DOHH2 (cell line): ENCODE results near the gene SHANK2.

Source experiments
- H3F3A ChIP-seq: fragments of 200-600 bp; sonication (generic), shearing (Covaris generic); 2 replicates; pipeline ENCODE4 v1.6.0; 2016; ENCODE audit warnings: antibody characterized with exemption, mild to moderate bottlenecking; ENCODE audit not compliant: control insufficient read depth, insufficient read depth
- H3K27ac ChIP-seq: fragments of 200-600 bp; sonication (generic); 2 replicates; pipeline ENCODE4 v1.5.1; 2014; ENCODE audit warnings: low read depth, mild to moderate bottlenecking, low read length, moderate library complexity
- H3K27me3 ChIP-seq: fragments of 200-600 bp; sonication (generic); 2 replicates; pipeline ENCODE4 v1.6.1; 2014; ENCODE audit warnings: mild to moderate bottlenecking, low read length, mixed read lengths; ENCODE audit not compliant: control insufficient read depth
- H3K36me3 ChIP-seq: fragments of 200-600 bp; sonication (generic); 2 replicates; pipeline ENCODE4 v1.6.1; 2014; ENCODE audit warnings: mild to moderate bottlenecking, low read length, moderate library complexity, mixed read lengths; ENCODE audit not compliant: control insufficient read depth
- H3K4me1 ChIP-seq: fragments of 200-600 bp; sonication (generic); 2 replicates; pipeline ENCODE4 v1.6.1; 2014; ENCODE audit warnings: mild to moderate bottlenecking, low read length, mixed read lengths; ENCODE audit not compliant: control insufficient read depth
- H3K4me2 ChIP-seq: fragments of 200-600 bp; sonication (generic); 2 replicates; pipeline ENCODE4 v1.6.0; 2014; ENCODE audit warnings: mild to moderate bottlenecking, low read length, moderate library complexity
- H3K4me3 ChIP-seq: fragments of 200-600 bp; sonication (generic); 2 replicates; pipeline ENCODE4 v1.5.1; 2014; ENCODE audit warnings: mild to moderate bottlenecking, low read length, mixed read lengths
- H3K79me2 ChIP-seq: fragments of 200-600 bp; sonication (generic); 2 replicates; pipeline ENCODE4 v1.6.1; 2014; ENCODE audit warnings: mild to moderate bottlenecking, low read length, mixed read lengths; ENCODE audit not compliant: control insufficient read depth
- H3K9me2 ChIP-seq: fragments of 200-600 bp; sonication (generic); replicated peaks from 2 replicates; pipeline ENCODE4 v1.6.1; 2014; ENCODE audit warnings: mild to moderate bottlenecking, low read length, mixed read lengths; ENCODE audit not compliant: control insufficient read depth
- H3K9me3 ChIP-seq: fragments of 200-600 bp; sonication (generic); 2 replicates; pipeline ENCODE4 v1.6.1; 2014; ENCODE audit warnings: antibody characterized with exemption, low read length, mixed read lengths; ENCODE audit not compliant: control insufficient read depth, insufficient read depth
- H4K20me1 ChIP-seq: fragments of 200-600 bp; sonication (generic); 2 replicates; pipeline ENCODE4 v1.6.0; 2014; ENCODE audit warnings: low read depth, mild to moderate bottlenecking, antibody characterized with exemption, low read length, moderate library complexity; ENCODE audit not compliant: control insufficient read depth, insufficient read depth
- EZH2phosphoT487 ChIP-seq: fragments of 200-600 bp; sonication (generic); IDR thresholded peaks from 2 replicates; pipeline ENCODE4 v1.6.1; 2017; ENCODE audit warnings: borderline replicate concordance, mild to moderate bottlenecking, antibody characterized with exemption, low read length, moderate library complexity, mixed read lengths
- TF ChIP-seq, protein P1 (sequence below): fragments of 200-600 bp; sonication (generic); IDR thresholded peaks from one replicate; pipeline ENCODE4 v1.5.1; 2014; ENCODE audit warnings: antibody characterized with exemption, mild to moderate bottlenecking, low read depth, low read length; ENCODE audit not compliant: poor library complexity, severe bottlenecking

SHANK2 gene

DNA sequence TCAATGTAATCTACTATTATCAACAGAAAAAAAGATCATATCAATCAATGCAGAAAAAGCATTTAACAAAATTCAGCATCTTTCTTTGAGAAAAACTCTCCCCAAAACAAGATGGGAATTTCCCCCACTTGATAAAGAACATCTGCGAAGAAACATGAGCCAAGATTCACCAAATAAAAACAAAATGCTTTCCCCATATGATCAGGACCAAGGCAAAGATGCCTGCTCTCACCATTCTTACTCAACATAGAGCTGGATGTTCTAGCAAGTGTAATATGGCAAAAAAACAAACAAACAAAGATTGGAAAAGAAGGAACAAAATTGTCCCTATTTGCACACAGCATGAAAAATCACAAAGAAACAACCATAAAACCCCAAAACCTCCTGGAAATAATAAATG is 23.4 kb downstream of the SHANK2 start:
- no peaks in the 10 kb centered on the region for H4K20me1 ChIP-seq
- peaks cover 14% of the 10 kb centered on the region; the same call in 1 of the 2 replicates for H3K9me3 ChIP-seq
- H3K4me2 ChIP-seq = no peak overlapping the region
- H3K36me3 ChIP-seq = no peaks in the 10 kb centered on the region
- no peaks in the 10 kb centered on the region for H3F3A ChIP-seq
- no peaks in the 10 kb centered on the region for H3K4me1 ChIP-seq
- H3K27ac ChIP-seq = no peak overlapping the region
- no peaks in the 10 kb centered on the region for H3K9me2 ChIP-seq
- TF ChIP-seq, protein P1, sequence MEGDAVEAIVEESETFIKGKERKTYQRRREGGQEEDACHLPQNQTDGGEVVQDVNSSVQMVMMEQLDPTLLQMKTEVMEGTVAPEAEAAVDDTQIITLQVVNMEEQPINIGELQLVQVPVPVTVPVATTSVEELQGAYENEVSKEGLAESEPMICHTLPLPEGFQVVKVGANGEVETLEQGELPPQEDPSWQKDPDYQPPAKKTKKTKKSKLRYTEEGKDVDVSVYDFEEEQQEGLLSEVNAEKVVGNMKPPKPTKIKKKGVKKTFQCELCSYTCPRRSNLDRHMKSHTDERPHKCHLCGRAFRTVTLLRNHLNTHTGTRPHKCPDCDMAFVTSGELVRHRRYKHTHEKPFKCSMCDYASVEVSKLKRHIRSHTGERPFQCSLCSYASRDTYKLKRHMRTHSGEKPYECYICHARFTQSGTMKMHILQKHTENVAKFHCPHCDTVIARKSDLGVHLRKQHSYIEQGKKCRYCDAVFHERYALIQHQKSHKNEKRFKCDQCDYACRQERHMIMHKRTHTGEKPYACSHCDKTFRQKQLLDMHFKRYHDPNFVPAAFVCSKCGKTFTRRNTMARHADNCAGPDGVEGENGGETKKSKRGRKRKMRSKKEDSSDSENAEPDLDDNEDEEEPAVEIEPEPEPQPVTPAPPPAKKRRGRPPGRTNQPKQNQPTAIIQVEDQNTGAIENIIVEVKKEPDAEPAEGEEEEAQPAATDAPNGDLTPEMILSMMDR = no peak
- TF ChIP-seq EZH2phosphoT487 = no peak
- H3K27me3 ChIP-seq = no peaks in the 10 kb centered on the region
- no peaks in the 10 kb centered on the region for H3K79me2 ChIP-seq
- H3K4me3 ChIP-seq = no peak overlapping the region

DNA sequence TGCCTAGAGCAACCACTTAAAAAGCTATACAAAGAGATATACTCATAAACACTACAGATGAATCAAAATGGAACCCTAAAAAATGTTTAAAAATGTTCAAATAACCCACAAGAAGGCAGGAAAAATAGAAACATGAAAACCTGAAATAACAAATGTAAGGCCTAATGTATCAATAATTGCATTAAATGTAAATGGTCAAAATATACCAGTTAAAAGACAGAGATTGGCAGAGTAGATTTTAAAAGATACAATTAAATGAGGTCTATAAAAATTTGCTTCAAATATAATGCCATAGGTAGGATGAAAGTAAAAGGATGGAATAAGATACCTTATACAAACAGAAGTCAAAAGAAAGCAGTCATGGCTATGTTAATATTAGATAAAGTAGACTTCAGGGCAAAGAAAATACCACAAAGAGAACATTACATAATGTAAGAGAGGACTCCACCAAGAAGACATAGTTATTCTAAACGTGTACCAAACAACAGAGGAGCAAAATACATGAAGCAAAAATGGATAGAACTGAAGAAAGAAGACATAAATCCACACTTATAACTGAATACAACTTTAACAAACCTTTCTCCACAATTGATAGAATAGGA is 25.2 kb downstream of the SHANK2 start:
- no peaks in the 10 kb centered on the region for H3K79me2 ChIP-seq
- TF ChIP-seq, protein P1 = no peak
- TF ChIP-seq EZH2phosphoT487 = no peak
- no peaks in the 10 kb centered on the region for H3K27me3 ChIP-seq

DNA sequence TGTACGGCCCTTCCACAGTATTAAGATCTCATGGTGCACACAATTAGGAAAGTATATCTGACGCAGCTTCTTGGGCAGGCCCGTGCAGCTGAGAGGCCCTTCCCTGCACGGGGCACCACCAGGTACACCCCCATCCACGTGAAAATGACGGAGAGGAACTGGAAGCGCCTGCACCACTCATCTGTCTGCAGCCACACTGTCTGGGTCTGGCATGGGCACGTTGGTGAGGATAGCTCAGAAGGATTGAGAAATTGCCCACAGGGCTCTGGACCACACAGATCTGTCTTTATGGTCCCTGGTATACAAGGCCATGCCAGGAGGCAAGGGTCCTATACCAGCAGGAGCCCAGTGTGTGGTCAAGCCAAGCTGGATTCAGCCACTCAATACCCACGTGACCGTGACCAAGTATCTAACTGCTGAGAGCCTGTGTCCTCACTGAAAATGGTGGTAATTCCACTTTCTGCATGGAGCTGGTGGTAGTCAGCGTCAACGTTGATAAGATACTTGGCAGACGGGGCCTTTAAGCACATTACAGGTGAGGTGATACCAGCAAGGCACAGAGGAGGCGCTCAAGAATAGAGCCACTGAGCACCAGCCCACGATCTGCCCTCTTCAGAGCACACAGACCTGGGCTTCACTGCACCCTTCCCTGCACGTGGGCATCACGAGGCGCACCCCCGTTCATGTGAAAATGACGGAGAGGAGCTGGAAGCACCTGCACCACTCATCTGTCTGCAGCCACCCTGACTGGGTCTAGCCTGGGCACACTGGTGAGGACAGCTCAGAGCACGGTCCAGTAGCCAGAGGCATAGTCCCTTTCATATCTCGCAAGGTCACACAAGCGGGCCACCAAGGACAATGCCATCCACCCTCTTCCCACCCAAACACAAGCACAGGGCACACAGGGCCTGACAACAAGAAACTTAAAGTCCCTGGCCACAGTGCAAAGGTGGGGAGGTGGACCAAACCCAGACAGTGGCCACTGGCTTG is 28.4 kb downstream of the SHANK2 start:
- Histone ChIP-seq H3K4me3 (no peak overlapping the region), H3K79me2 (no peaks in the 10 kb centered on the region), H3K36me3 (no peaks in the 10 kb centered on the region), H3K9me2 (no peaks in the 10 kb centered on the region), H3K9me3 (peaks cover 14% of the 10 kb centered on the region; the same call in 1 of the 2 replicates), H3K27ac (no peak overlapping the region), H4K20me1 (no peaks in the 10 kb centered on the region), H3F3A (no peaks in the 10 kb centered on the region), H3K27me3 (no peaks in the 10 kb centered on the region), H3K4me1 (peaks cover 6% of the 10 kb centered on the region), H3K4me2 (no peak overlapping the region)
- TF ChIP-seq, protein P1 = no peak
- no peak for TF ChIP-seq EZH2phosphoT487

More for the DNA sequence above, 25.2 kb downstream of the SHANK2 start:
- no peak overlapping the region for H3K4me3 ChIP-seq
- H3K36me3 ChIP-seq = no peaks in the 10 kb centered on the region
- H3K27ac ChIP-seq = no peak overlapping the region
- no peak overlapping the region for H3K4me2 ChIP-seq
- peaks cover 14% of the 10 kb centered on the region; the same call in 1 of the 2 replicates for H3K9me3 ChIP-seq
- no peaks in the 10 kb centered on the region for H3F3A ChIP-seq
- no peaks in the 10 kb centered on the region for H3K4me1 ChIP-seq
- no peaks in the 10 kb centered on the region for H4K20me1 ChIP-seq
- H3K9me2 ChIP-seq = no peaks in the 10 kb centered on the region
